ENCODE results near the gene KIAA0825. TPM values are rescaled to one million over a fixed set of nuclear protein-coding genes. Genes with fewer than 3 reads are reported as not detected.
A peak's percentile ranks its signal among the peaks of the same experiment; 100 is the strongest.

KIAA0825 gene
- total and polyA plus RNA-seq, 2 of the 8 experiments (the other 6 are each of a cell fraction or from before 2014, with no cell fraction given): 0.60 to 1.0 TPM

DNA sequence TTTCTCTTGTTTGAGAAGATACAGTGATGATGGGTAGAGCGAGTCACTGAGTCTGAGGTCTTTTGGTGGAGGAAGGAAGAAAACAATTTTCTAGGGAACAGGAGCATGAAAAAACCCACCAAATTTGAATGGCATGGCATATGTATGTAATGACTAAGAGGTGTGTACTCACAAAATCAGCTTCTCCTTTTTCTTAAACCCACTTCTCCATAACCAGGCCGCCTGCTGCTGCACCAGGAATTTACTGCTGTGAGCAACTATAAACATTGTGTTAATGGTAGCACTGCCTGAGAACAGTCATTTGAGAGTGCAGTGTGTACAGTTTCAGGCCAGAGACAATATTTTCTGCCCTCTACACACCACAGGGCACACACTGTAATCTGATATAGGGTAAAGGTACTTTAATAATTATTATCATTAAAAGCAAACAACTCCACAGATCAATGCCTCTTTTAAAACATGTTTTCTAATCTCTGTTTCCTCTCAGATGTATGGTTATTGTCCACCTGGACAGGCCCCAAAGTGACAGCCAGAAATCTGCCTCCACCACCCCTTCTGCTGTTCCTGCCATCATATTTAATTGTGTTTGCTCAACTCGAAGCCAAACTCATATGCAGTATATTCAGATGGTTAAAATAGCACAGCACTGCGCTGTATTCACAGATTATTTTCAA, 241.6 kb downstream of the KIAA0825 start:
- Histone ChIP-seq H3K56ac (replicated peaks; ENCODE audit: insufficient read length, low read depth, low read length) (no peak overlapping the region), H3K23ac (ENCODE audit: insufficient read length) (no peak overlapping the region), H4K8ac (ENCODE audit: extremely low read depth, insufficient read depth, low read length) (no peak overlapping the region), H2BK20ac (ENCODE audit: low read length) (no peak overlapping the region), H3K23me2 (ENCODE audit: low read depth, low read length) (no peaks in the 10 kb centered on the region), H3K79me1 (ENCODE audit: low read depth, low read length) (no peaks in the 10 kb centered on the region), H3K27ac (ENCODE audit: low read depth, low read length) (no peak overlapping the region), H2BK15ac (ENCODE audit: low read length) (no peak overlapping the region), H3K4ac (replicated peaks; ENCODE audit: insufficient read length, low read depth, low read length) (no peak overlapping the region), H3K14ac (ENCODE audit: insufficient read length) (no peak overlapping the region), H4K20me1 (replicated peaks in 1 of 2; ENCODE audit: control insufficient read depth in 1 of 2, insufficient read depth in 2 of 2, low read length in 2 of 2) (no peaks in the 10 kb centered on the region), H3K27me3 (replicated peaks in 1 of 4; ENCODE audit: control insufficient read depth in 3 of 4, extremely low read depth in 1 of 4, insufficient read depth in 3 of 4, low read length in 3 of 4) (no peaks in the 10 kb centered on the region), H3K4me2 (ENCODE audit: insufficient read depth in 1 of 2, low read depth in 2 of 2, low read length in 2 of 2) (peak overlapping the region in 1 of 2 experiments; percentile 9; a peak in 1 of 4 replicates), H2AK5ac (ENCODE audit: low read depth, low read length) (no peak overlapping the region), H3K4me3 (ENCODE audit: extremely low read depth in 1 of 4, insufficient read depth in 2 of 4, low read depth in 3 of 4, low read length in 4 of 4) (no peak overlapping the region), H2BK12ac (ENCODE audit: low read depth, low read length) (no peak overlapping the region; the same call in 1 of the 2 replicates), H4K5ac (ENCODE audit: insufficient read length, low read depth, low read length) (no peak overlapping the region), H3K9me3 (ENCODE audit: insufficient read depth in 2 of 2, low read depth in 1 of 2, low read length in 1 of 2) (peaks cover 0 to 3% of the 10 kb centered on the region in 2 experiments; a peak in 1 of 4 replicates), H2BK120ac (replicated peaks; ENCODE audit: low read depth, low read length) (peak overlapping the region; percentile 24), H4K91ac (replicated peaks; ENCODE audit: insufficient read length, low read length) (peak overlapping the region; percentile 34), H3K9ac (replicated peaks in 1 of 4; ENCODE audit: extremely low read depth in 1 of 4, low read depth in 3 of 4, low read length in 3 of 4) (no peak overlapping the region), H2AFZ (ENCODE audit: low read length) (peak overlapping the region; percentile 65; the same call in 1 of the 2 replicates), H3K18ac (ENCODE audit: extremely low read depth, low read length) (no peak overlapping the region), H3K79me2 (ENCODE audit: control insufficient read depth in 1 of 2, insufficient read depth in 2 of 2, low read length in 2 of 2) (no peaks in the 10 kb centered on the region), H3K36me3 (ENCODE audit: control insufficient read depth in 2 of 4, insufficient read depth in 4 of 4, low read length in 3 of 4) (no peaks in the 10 kb centered on the region), H2BK5ac (ENCODE audit: low read depth, low read length) (no peak overlapping the region), H3K4me1 (replicated peaks in 1 of 4; ENCODE audit: control insufficient read depth in 3 of 4, insufficient read depth in 4 of 4, low read length in 3 of 4) (peaks cover 0 to 4% (median 3%) of the 10 kb centered on the region in 4 experiments; a peak in 3 of 7 replicates)
- WGBS, 2 experiments (ENCODE audit: extremely low coverage in 1 of 2, insufficient coverage in 1 of 2, insufficient read length in 1 of 2, insufficient replicate concordance in 2 of 2, low coverage in 1 of 2, low lambda C conversion rate in 2 of 2, missing lambda C conversion rate in 1 of 2): 83% methylated on average over 4 of the region's 4 CpGs; no CpG with 5 or more reads in 1 of the 2 experiments
- peak; percentile 62 for FAIRE-seq
- TF ChIP-seq NRF1 (IDR thresholded peaks at IDR 0.05; ENCODE audit: low read depth, low read length) (no peak), BACH1 (IDR thresholded peaks at IDR 0.05; ENCODE audit: low read length) (no peak), EZH2 (IDR thresholded peaks at IDR 0.05; ENCODE audit: low read depth, low read length, severe bottlenecking) (no peak), EP300 (IDR thresholded peaks at IDR 0.05; ENCODE audit: borderline replicate concordance in 1 of 2, low read depth in 2 of 2, low read length in 2 of 2) (no peak), SIRT6 (IDR thresholded peaks at IDR 0.05; ENCODE audit: low read length) (no peak), CREB1 (IDR thresholded peaks at IDR 0.05) (no peak), CHD2 (IDR thresholded peaks at IDR 0.05; ENCODE audit: low read length) (no peak)
- TF ChIP-seq, protein P1, sequence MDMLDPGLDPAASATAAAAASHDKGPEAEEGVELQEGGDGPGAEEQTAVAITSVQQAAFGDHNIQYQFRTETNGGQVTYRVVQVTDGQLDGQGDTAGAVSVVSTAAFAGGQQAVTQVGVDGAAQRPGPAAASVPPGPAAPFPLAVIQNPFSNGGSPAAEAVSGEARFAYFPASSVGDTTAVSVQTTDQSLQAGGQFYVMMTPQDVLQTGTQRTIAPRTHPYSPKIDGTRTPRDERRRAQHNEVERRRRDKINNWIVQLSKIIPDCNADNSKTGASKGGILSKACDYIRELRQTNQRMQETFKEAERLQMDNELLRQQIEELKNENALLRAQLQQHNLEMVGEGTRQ (IDR thresholded peaks at IDR 0.05; ENCODE audit: low read length): no peak
- CTCF ChIA-PET (ENCODE audit: partially characterized antibody): interaction anchor here (1.1 kb wide), 1 partner anchor 11 kb away, joined by 3 read pairs; no protein-coding TSS in a partner anchor
- POLR2A ChIA-PET (ENCODE audit: partially characterized antibody): interaction anchor here (1.5 to 3.9 kb wide), 5 partner anchors 9 to 22 kb away, joined by 4 to 19 read pairs (median 8); no protein-coding TSS in a partner anchor
- DNase-seq (ENCODE audit: low read depth in 1 of 2, low spot score in 2 of 2): no peak
